GM12878 (cell line): ENCODE measurements around the gene AP2A2. TPM values are rescaled to one million over a fixed set of nuclear protein-coding genes. Genes with fewer than 3 reads are reported as not detected.

Experiments used
- ATAC-seq: fragments of 200-7000 bp; cut with Tn5 transposase; 3 replicates; pipeline ENCODE4 v1.9.1; 2020; ENCODE audit warnings: mild to moderate bottlenecking, moderate library complexity
- BruUV-seq: library from RNA; stranded (reverse); fragments of 400-500 nt; replicated peaks from 2 replicates; lab custom pipeline; 2021; lab: Mats Ljungman, UMichigan
- CTCF ChIA-PET: fragments of 300-600 bp; sonication (Branson Sonifier 250); formaldehyde crosslinking; extraction: SDS; loops from one replicate; lab custom pipeline; 2021; ENCODE audit warnings: inconsistent platforms; lab: Yijun Ruan, JAX
- POLR2A ChIA-PET: fragments of 350-600 bp; formaldehyde crosslinking; extraction: SDS; loops from one replicate; lab custom pipeline; 2021; ENCODE audit warnings: inconsistent platforms; lab: Charles Lee
- RAD21 ChIA-PET: fragments of 300-600 bp; sonication (Branson Sonifier 250); formaldehyde crosslinking; loops from one replicate; lab custom pipeline; 2023; ENCODE audit warnings: antibody characterized with exemption; ENCODE audit not compliant: unreplicated experiment; lab: Charles Lee
- SMC1A ChIA-PET: fragments of 300-600 bp; sonication (Branson Sonifier 250); formaldehyde crosslinking; loops from one replicate; lab custom pipeline; 2023; ENCODE audit not compliant: unreplicated experiment, uncharacterized antibody; lab: Charles Lee
- DNase-seq: peaks from one replicate; pipeline ENCODE4 v3.0.0-alpha.2; 2011; ENCODE audit warnings: low read depth, low spot score
- FAIRE-seq: peaks from 3 replicates; lab custom pipeline; 2011; peaks lifted over from hg19 to GRCh38; lab: Jason Lieb, UNC
- H2AFZ ChIP-seq: 2 replicates; pipeline ENCODE4 v1.6.0; 2011; ENCODE audit warnings: low read depth, low read length, control low read depth; ENCODE audit not compliant: control insufficient read depth
- H3K27ac ChIP-seq: 2 replicates; pipeline ENCODE4 v1.5.1; 2011; ENCODE audit warnings: control low read depth; ENCODE audit not compliant: control insufficient read depth, insufficient read depth
- H3K27me3 ChIP-seq, 2 experiments: replicated peaks in 1 of 2; 2 replicates each; pipeline versions ENCODE4 v1.6.0 to v1.6.1; 2011; ENCODE audit warnings: low read length in 1 of 2; ENCODE audit not compliant: control insufficient read depth in 2 of 2, insufficient read depth in 2 of 2
- H3K36me3 ChIP-seq, 2 experiments: 2 replicates each; pipeline ENCODE4 v1.5.1; 2011; ENCODE audit warnings: low read length in 1 of 2; ENCODE audit not compliant: control insufficient read depth in 2 of 2, insufficient read depth in 2 of 2
- H3K4me1 ChIP-seq: 2 replicates; pipeline ENCODE4 v1.6.1; 2011; ENCODE audit warnings: mild to moderate bottlenecking, low read length, moderate library complexity, mixed read lengths; ENCODE audit not compliant: control insufficient read depth, insufficient read depth
- H3K4me2 ChIP-seq: 2 replicates; pipeline ENCODE4 v1.6.0; 2011; ENCODE audit warnings: control low read depth; ENCODE audit not compliant: control insufficient read depth, insufficient read depth
- H3K4me3 ChIP-seq: fragments of 200-600 bp; sonication (generic); 2 replicates; pipeline ENCODE4 v1.5.1; 2016
- H3K79me2 ChIP-seq: 2 replicates; pipeline ENCODE4 v1.6.0; 2011; ENCODE audit warnings: low read length; ENCODE audit not compliant: control insufficient read depth, insufficient read depth
- H3K9ac ChIP-seq: 2 replicates; pipeline ENCODE4 v1.8.0; 2011; ENCODE audit warnings: low read length, control low read depth, mixed read lengths; ENCODE audit not compliant: control insufficient read depth, insufficient read depth
- H3K9me3 ChIP-seq: replicated peaks from 3 replicates; pipeline ENCODE4 v1.5.1; 2011; ENCODE audit warnings: mild to moderate bottlenecking, low read length; ENCODE audit not compliant: control insufficient read depth, insufficient read depth
- H4K20me1 ChIP-seq: 2 replicates; pipeline ENCODE4 v1.6.0; 2011; ENCODE audit not compliant: control insufficient read depth, insufficient read depth
- BACH1 ChIP-seq: fragments of 450-650 bp; IDR thresholded peaks from 2 replicates; pipeline ENCODE4 v1.6.1; 2017; ENCODE audit warnings: mild to moderate bottlenecking, borderline replicate concordance
- EED ChIP-seq: sonication (generic); IDR thresholded peaks from 2 replicates; pipeline ENCODE4 v1.6.1; 2016; ENCODE audit warnings: antibody characterized with exemption, low read depth
- GATAD2B ChIP-seq: fragments of 450-650 bp; conservative IDR thresholded peaks from 2 replicates; pipeline ENCODE4 v1.6.1; 2017; ENCODE audit warnings: low read depth, mild to moderate bottlenecking, moderate library complexity
- IKZF1 ChIP-seq: fragments of 450-650 bp; conservative IDR thresholded peaks from 2 replicates; pipeline ENCODE4 v1.6.1; 2017; ENCODE audit warnings: antibody characterized with exemption, mild to moderate bottlenecking
- MLLT1 ChIP-seq: fragments of 450-650 bp; IDR thresholded peaks from 2 replicates; pipeline ENCODE4 v1.6.1; 2016; ENCODE audit warnings: mild to moderate bottlenecking
- NR2F1 ChIP-seq: fragments of 450-650 bp; conservative IDR thresholded peaks from 2 replicates; pipeline ENCODE4 v1.6.1; 2017; ENCODE audit warnings: mild to moderate bottlenecking
- REST ChIP-seq: IDR thresholded peaks from 2 replicates; pipeline ENCODE4 v1.6.1; 2012; ENCODE audit warnings: mild to moderate bottlenecking, low read depth, low read length
- TBL1XR1 ChIP-seq: IDR thresholded peaks from 2 replicates; pipeline ENCODE4 v1.6.1; 2012; ENCODE audit warnings: low read depth, low read length, improper control_type of control experiment
- USF2 ChIP-seq: IDR thresholded peaks from 2 replicates; pipeline ENCODE4 v1.6.1; 2011; ENCODE audit warnings: low read depth, low read length, improper control_type of control experiment, borderline replicate concordance
- YY1 ChIP-seq: IDR thresholded peaks from 2 replicates; pipeline ENCODE4 v1.6.1; 2011; ENCODE audit warnings: low read depth, mild to moderate bottlenecking, low read length
- ZNF217 ChIP-seq: fragments of 450-650 bp; IDR thresholded peaks from 2 replicates; pipeline ENCODE4 v1.6.1; 2017; ENCODE audit warnings: antibody characterized with exemption, mild to moderate bottlenecking
- WGBS: methylation state at CpG from one replicate; pipeline ENCODE4 v1.1.6; 2016; ENCODE audit warnings: low lambda C conversion rate; ENCODE audit not compliant: insufficient replicate concordance, insufficient coverage; ENCODE audit errors: missing lambda C conversion rate; 5-methylcytosine and 5-hydroxymethylcytosine counted together
- in situ Hi-C: fragments of 300-500 bp; cut with MboI; formaldehyde crosslinking; loops from 9 replicates; pipeline ENCODE4 v1.14.3; 2018; ENCODE audit warnings: mixed read lengths
- intact Hi-C: fragments of 100-400 bp; cut with micrococcal nuclease; formaldehyde crosslinking; loops from one replicate; pipeline ENCODE4 v1.14.2; 2022; ENCODE audit not compliant: unreplicated experiment
- polyA plus RNA-seq, 11 experiments: library from polyadenylated mRNA; depleted of rRNA in 4 of 11; unstranded in 6 of 11; stranded (reverse) in 5 of 11; fragments of >200 nt; fragmentation: Nextera tagmentation in 4 of 11; fragmentation: Illumina TruSeq in 1 of 11; extraction: Ambion mirVana in 4 of 11; extraction: Trizol in 1 of 11; gene quantifications; 1 replicate in 1 of 11; 2 replicates in 10 of 11; pipeline versions ENCODE4 v1.2.1 to v1.2.3, GENCODE V29; 2011 to 2016; ENCODE audit warnings: inconsistent platforms in 2 of 11, missing spikeins in 2 of 11, low read depth in 1 of 11
- total RNA-seq, 4 experiments: library from RNA; depleted of rRNA in 3 of 4; stranded (reverse); fragments of >200 nt in 3 of 4; fragmentation: Illumina TruSeq in 1 of 4; extraction: Trizol in 1 of 4; gene quantifications; 2 replicates each; pipeline versions ENCODE4 v1.2.1 to v1.2.3, GENCODE V29; 2013 to 2021

Gene AP2A2
- total and polyA plus RNA-seq, 10 of the 15 experiments (the other 5 are each of a cell fraction or from before 2014, with no cell fraction given), result 0.58 to 48.8 (median 18.2) TPM

GRCh38 chr11:929405-929804 is 3.7 kb downstream of the AP2A2 start:
- DNase-seq (no peak), FAIRE-seq (no peak), ATAC-seq (no peak)
- peaks cover 7% of the 10 kb centered on the region; the same call in 1 of the 2 replicates for H3K4me1 ChIP-seq
- H3K4me2 ChIP-seq, result no peak overlapping the region
- no peak for TF ChIP-seq EED
- TF ChIP-seq GATAD2B, result no peak
- no peak for TF ChIP-seq NR2F1
- no peak for TF ChIP-seq TBL1XR1
- no peak for TF ChIP-seq YY1
- no peak for TF ChIP-seq USF2
- H3K9me3 ChIP-seq, result no peaks in the 10 kb centered on the region
- SMC1A ChIA-PET, result no interaction called here
- no peak overlapping the region for H3K4me3 ChIP-seq
- no peaks in the 10 kb centered on the region for H4K20me1 ChIP-seq
- intact Hi-C loops (loop anchor here (5.0 kb wide), 1 partner anchor 123 kb away; no protein-coding TSS in a partner anchor), in situ Hi-C loops (no loop called here)
- 86% methylated on average over 11 of the region's 11 CpGs for WGBS
- no peak overlapping the region for H3K9ac ChIP-seq
- no TSS peak for BruUV-seq
- peaks cover 39% of the 10 kb centered on the region for H3K79me2 ChIP-seq
- no peaks in the 10 kb centered on the region for H3K36me3 ChIP-seq
- CTCF ChIA-PET, result interaction anchor here (1.1 kb wide), 1 partner anchor 81 kb away, joined by 3 read pairs; no protein-coding TSS in a partner anchor
- no peak overlapping the region for H3K27ac ChIP-seq
- H2AFZ ChIP-seq, result no peak overlapping the region
- H3K27me3 ChIP-seq, result no peaks in the 10 kb centered on the region
- RAD21 ChIA-PET, result no interaction called here
- POLR2A ChIA-PET, result interaction anchor here (1.1 to 1.2 kb wide), 2 partner anchors 11 to 29 kb away, joined by 3 read pairs; no protein-coding TSS in a partner anchor

- H3K9ac ChIP-seq, result no peak overlapping the region
- ChIA-PET SMC1A (no interaction called here), POLR2A (no interaction called here), CTCF (no interaction called here), RAD21 (no interaction called here)
- peaks cover 7% of the 10 kb centered on the region; the same call in 1 of the 2 replicates for H3K4me1 ChIP-seq
- no peak overlapping the region for H3K27ac ChIP-seq
- no peak overlapping the region for H3K4me3 ChIP-seq
- no peak overlapping the region for H2AFZ ChIP-seq
- no peak overlapping the region for H3K4me2 ChIP-seq
- DNase-seq (no peak), FAIRE-seq (no peak), ATAC-seq (no peak)
- H3K36me3 ChIP-seq, result no peaks in the 10 kb centered on the region
- BruUV-seq, result TSS peak; percentile 22
- no peaks in the 10 kb centered on the region for H3K9me3 ChIP-seq
- in situ Hi-C loops, result no loop called here
- 77% methylated on average over 3 of the region's 3 CpGs for WGBS
- intact Hi-C loops, result no loop called here
- H4K20me1 ChIP-seq, result no peaks in the 10 kb centered on the region
- H3K79me2 ChIP-seq, result peaks cover 35% of the 10 kb centered on the region
- H3K27me3 ChIP-seq, result no peaks in the 10 kb centered on the region
- TF ChIP-seq USF2 (no peak), IKZF1 (no peak), REST (no peak), MLLT1 (no peak), ZNF217 (no peak), BACH1 (no peak)
Observed at GRCh38 chr11:931385-931784, 5.7 kb downstream of the AP2A2 start.
